CD1c-positive myeloid dendritic cell (primary cell): ENCODE results near the gene SIAE.

Experiments used
- DNase-seq: peaks from one replicate; pipeline ENCODE4 v3.0.0-alpha.2; 2016; ENCODE audit errors: extremely low spot score

The SIAE gene, protein sequence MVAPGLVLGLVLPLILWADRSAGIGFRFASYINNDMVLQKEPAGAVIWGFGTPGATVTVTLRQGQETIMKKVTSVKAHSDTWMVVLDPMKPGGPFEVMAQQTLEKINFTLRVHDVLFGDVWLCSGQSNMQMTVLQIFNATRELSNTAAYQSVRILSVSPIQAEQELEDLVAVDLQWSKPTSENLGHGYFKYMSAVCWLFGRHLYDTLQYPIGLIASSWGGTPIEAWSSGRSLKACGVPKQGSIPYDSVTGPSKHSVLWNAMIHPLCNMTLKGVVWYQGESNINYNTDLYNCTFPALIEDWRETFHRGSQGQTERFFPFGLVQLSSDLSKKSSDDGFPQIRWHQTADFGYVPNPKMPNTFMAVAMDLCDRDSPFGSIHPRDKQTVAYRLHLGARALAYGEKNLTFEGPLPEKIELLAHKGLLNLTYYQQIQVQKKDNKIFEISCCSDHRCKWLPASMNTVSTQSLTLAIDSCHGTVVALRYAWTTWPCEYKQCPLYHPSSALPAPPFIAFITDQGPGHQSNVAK

DNA sequence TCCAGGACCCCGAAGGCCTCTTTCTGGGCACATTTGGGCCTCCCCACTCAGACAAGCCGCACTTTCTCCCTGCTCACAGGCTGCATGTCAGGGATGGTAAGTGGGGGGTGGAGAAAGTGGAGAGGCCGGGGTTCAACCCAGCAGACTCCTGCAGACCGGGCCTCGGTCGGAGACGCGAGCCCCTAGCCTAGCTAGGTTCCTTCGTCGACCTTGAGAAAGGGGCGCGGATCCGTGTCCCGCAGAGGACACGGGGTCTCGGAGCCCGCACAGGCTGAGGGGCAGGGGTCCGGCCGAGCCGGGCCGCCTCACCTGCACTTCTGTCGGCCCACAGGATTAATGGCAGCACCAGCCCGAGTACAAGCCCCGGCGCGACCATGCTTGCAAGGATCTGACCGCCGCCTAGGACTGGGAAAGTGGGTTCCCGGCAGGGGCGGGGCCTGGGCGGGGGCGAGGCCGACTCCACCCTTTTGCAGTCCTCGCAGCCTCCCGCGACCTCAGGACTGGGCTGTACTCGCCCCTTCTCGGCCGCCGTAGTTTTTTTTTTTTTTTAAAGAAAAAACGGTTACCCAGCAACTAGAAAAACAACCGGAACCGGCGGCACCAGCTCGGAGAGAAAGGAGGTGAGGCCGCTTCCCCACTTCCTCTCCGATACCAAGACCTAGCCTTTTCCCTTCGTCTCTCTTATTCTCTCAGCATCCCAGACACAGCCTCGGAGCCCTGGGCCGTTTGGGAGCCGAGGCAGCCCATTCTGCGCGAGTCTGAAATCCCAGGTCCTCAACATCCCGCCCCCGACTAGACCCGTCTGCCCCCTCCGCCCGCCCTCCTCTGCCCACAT is at the start of gene SIAE, which contains the start of gene SPA17:
Gene SIAE, minus strand, starts transcription at position 407 of the 835 bp plus-strand sequence. Its CDS starts 31 bp downstream, at position 376.
Gene SPA17, plus strand, starts transcription at position 572 of the 835 bp plus-strand sequence. CDS start 1,361 bp downstream, outside the sequence.
- peak; percentile 91 for DNase-seq

DNA sequence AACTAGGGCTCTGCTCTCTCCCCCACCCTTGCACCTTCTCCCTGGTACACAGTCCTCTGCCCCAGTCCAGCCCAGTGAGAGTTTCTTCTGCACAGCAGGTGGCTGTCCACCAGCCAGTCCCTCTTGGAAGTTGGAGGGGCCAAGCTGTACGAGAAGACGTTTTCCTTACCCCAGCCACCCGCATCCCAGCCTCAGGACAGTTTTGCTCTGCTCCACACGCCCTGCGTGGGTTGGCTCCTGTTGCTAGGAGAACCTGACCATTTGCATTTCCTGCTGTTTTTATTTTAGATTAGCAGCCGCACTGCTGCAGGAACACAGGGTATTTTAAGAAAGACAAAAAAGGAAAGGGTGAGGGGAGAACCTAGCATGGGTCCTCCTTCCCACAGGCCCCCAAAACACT is 48.6 kb upstream of the SIAE start:
- DNase-seq: no peak

DNA sequence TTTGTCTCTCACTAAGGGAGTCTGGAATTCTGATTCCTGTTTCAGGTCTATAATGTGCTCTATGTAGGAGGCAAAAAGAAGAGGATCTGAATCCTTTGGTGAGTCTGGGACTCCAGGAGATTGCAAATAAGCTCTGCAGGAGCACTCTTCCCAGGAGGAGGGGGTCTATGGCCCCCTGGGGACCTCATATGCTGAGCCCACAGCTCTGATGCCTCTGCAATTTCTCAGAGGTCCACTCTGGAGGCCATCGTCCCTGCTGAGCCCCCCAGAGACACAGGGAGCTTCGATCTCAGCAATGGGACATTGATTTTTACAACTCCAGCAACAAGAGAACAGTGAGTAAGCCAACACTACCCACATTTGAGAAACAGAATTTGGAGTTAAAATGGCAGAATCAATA is 46.0 kb upstream of the SIAE start:
- DNase-seq: no peak

DNA sequence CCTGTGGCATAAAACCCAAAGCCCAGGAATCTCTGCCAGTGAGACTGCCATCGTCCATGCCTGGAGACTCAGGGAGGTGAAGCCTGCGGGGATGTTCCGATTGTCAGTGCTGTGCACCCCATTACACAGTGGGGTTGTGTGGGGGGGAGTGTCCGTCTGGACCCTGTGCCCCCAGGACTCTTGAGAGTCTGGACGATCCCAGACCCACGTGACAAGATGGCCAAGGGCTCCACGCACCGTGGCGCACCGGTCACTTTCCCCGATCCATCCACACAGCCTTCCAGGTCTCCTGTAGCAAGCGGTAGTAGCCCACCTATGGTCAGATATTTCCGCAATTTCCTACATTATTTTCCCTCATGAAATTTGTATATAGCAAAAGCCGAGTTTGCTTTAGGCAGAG is 45.3 kb upstream of the SIAE start:
- DNase-seq: no peak

DNA sequence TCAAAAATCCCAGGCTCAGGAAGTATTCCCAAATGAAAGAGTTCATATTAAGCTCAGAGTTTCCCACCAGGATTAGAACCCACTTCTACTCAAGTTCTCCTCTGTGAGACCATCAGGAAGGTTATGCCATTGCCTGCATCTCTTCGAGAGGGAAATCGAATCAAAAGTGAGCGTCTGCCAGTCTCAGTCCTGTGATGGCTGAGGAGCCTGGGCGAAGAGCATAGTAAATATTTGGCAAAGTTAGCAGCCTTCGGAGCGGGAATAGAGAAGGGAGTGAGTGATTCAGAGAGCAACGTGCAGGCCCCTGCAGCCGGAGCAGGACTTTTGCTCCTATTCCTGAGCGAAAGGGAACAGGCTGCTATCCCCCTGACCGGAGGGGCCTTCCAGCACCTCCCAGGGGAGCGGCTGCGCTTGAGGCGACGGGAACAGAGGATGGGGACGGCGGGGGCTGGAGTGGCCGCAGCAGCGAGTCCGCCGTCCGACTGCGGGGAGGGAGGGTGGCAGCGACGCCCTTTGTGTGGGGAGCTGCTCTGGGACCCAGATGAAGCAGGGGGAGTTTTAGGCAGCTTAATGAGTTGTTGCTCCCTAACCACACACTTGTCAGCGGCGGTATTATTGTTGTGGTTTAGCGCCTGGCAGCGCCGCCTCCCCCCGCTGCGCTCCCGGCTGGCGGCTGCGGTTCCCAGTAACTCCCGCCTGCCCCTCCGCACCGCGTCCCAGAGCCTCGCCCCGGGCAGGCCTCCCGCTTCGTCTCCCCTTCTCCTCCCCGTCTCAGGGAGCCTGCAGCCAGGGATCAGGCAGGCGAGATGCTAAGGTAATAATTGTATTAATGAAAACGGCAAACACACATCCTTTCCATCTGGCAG is 44.5 kb upstream of the SIAE start:
- no peak for DNase-seq

DNA sequence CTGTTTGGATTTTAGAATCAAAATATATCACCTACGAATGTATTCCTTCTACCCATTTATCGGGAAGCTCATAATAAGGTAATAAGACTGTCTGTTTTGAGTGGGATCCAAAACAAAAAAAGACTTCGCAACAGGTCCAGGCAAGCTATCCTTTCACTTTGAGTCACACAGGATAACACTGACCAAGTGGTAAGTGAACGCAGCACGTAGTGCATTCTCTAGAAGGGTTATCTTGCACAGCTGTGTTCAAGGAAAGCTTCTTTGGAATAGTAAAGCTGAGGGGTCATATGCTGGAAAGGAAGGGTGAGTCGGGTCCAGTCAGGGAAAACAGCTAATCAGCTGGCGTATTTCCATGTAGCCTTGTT is 43.9 kb upstream of the SIAE start:
- no peak for DNase-seq

DNA sequence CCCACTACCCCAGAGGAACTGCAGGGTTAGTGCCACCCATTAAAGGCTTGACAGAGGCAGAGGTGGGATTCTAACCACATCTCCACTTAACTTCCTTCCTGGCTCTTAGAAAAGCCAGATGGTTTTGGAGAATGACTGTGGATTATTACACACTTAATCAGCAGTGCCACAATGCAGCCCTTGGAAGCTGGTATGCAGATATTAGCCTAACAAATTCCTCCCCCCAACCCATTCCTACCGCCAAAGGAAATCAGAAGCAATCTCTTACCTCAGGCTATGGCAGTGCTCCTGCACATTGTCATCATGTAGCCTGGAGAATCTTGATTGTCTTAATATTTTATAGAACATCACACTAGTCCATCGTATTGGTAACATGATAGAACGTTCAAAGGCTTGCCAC is 43.1 kb upstream of the SIAE start:
- DNase-seq: no peak

DNA sequence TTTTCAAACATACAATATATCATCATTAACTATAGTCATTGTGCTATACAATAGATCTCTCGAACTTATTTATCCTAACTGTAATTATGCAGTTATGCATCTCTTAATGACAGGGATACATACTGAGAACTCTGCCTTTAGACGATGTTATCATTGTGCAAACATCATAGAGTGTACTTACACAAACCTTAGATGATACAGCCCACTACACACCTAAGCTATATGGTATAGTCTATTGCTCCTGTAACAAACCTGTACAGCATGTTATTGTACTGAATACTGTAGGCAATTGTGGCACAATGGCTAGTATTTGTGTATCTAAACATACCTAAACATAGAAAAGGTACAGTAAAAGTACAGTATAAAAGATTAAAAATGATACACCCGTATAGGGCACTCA is 38.9 kb upstream of the SIAE start:
- DNase-seq: no peak

DNA sequence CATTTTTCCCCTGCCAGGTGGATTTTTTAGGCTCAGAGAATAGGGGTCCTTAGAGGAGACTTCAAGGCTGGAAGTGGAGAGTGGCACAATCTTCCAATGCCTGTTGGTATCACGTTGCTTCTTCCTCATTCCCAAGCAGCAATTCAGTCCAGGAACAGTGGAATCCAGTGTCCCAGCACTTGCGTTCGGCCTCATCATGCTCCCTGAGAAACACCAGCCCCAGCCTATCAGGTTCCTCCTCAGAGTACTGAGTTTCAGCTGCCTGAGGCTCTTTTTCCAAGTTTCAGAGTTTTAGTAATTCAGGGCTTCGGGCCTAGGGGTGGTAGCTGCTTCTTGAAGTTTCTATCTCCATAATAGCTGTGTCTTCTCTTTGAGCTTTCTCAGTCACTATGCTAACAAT is 34.3 kb upstream of the SIAE start:
- no peak for DNase-seq

DNA sequence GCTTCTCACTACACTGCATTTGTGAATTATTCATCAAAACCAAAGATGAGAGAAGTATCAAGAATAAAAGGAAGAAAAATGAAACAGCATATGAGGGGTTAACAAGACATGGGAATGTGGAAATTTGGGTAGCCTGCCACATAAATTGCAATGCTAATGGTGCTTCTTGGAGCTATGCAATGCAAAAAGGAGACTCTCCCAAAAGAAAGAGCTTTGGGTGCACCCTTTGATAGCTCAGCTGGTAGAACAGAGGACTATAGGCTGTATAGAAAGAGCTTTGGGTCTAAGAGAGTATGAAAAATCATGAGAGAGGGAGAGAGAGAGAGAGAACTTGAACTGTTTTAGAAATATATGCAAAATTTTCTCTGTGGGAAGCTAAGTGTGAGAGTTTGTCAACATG is 26.5 kb upstream of the SIAE start:
- no peak for DNase-seq

DNA sequence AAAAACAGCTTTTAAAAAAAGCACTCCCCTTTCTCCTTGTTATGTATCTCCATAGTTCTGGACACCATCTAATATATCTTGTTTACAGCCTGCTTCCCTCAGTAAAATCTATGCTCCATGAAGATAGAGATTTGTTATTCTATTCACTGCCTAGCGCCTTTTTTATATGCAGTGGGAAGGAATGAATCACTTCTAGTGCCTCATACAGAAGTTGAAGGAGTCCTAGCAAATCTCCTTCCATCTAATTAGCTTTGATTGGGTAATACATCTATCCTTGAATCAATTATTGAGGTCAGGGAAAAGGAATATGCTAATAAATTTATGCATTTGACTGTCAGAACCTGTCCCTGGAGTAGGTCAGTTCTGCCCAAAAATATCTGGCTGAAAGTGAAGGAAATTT is 26.0 kb upstream of the SIAE start:
- DNase-seq: no peak

DNA sequence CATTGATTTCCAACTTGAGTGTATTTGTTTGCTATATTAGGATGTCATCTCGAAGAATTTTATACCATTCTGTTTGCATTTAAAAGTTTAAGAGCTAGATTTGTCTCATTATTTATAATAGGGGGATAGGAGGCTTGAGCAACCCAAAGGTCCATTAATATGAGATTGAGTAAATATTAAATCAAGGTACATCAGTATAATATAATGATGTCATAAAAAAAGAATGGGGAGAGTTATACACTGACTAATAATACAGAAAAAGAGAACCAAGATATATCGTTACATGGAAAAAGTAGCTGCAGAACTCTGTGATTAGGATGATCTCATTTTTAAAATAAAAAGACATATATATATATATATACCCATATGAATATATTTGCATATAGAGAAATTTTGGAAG is 19.6 kb upstream of the SIAE start:
- DNase-seq: no peak

DNA sequence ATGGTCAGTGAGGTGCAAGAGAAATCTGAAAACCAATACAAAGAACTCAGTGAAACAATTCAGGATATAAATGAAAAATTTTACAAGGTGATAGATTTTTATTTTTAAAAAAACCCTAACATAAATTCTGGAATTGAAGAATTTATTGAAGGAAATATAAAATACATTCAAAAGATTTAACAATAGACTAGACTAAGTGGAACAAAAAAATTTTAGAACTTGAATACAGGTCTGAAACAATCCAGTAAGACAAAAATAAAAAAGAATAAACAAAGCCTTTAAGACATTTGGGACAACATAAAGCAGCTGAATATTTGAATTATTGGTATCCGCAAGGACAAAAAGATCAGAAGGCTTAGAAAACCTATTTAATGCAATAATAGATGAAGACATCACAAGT is 8.9 kb upstream of the SIAE start:
- DNase-seq: no peak

DNA sequence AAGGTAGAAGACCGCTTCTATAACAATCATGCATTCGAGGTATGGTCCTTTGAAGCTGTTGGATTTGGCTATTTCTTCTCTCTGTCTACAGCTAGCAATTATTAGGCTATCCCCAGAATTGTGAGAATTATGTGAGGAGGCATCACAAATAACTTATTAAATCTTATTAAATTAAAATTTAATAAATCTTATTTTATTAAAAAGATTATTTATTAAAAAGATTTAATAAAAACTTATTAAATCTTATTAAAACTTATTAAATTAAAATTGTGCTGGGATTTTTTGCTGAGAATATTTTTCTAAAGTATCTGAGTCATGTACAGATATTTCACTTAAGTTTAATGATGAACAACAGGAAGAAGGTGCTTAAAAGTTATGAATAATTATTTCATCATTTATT is 7.9 kb upstream of the SIAE start:
- no peak for DNase-seq

DNA sequence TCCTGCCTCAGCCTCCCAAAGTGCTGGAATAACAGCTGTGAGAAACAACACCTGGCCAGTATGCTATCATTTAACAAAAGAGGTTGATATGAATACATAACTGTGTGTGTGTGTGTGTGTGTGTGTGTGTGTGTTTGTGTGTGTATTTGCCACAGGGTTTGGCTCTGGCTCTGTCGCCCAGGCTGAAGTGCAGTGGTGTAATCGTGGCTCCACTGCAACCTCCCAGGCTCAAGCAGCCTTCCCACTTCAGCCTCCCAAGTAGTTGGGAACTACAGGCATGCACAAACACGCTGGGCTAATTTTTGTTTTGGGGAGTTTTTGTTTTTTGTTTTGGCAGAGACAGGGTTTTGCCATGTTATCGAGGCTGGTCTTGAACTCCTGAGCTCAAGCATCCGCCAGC is 4.9 kb upstream of the SIAE start:
- DNase-seq: no peak

DNA sequence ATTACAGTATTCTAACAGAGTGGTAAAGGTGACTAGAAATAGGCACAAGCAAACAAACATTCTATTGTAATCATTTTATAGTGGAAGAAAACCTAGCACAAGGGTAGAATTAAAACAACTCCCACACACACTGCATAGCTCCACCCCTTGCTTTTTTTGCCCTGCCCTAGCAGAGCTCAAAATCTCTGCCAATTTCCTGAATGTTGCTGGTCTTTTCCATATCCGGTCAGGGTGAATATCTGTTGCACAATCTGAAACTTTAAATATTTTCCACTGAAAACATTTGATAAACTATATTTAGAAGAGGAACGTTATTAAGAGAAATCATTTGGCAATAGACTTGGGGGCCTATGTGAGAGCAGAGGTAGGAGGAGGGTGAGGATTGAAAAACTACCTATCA is 2.8 kb upstream of the SIAE start:
- no peak for DNase-seq

DNA sequence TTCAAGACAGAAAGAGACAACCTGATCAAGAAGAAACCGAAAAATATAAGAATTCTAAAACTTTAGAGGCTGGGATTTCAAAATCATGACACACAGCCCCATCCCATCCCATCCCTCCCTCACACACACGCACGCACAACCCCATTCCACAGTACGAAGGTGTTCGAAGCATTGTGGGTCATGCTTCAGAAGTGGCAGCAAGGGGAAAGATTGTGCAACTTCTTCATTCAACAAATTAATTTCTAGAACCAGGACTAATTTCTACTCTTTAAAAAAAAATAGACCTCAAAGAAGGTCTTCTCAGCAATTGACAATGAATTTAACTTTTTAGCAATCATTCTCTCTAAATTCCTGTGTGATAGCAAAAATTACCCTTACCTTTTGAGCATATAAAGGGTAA is 1.0 kb upstream of the SIAE start:
- DNase-seq: no peak

DNA sequence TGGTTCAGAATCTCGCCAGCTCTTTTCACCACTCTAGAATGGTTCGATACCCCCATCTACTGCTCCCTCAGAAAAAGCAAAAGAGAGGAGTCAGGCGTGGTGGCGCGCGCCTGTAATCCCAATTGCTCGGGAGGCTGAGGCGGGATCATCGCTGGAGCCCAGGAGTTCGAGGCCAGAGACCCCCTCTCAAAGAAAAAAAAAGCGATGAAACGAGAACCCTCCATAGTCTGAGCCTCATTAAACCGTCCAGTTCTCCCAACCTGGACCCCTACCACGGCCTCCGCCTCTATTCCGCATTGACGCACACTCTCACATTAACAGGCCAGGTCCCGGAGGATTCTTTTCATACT is 604 bp upstream of the SIAE start:
- DNase-seq: no peak

DNA sequence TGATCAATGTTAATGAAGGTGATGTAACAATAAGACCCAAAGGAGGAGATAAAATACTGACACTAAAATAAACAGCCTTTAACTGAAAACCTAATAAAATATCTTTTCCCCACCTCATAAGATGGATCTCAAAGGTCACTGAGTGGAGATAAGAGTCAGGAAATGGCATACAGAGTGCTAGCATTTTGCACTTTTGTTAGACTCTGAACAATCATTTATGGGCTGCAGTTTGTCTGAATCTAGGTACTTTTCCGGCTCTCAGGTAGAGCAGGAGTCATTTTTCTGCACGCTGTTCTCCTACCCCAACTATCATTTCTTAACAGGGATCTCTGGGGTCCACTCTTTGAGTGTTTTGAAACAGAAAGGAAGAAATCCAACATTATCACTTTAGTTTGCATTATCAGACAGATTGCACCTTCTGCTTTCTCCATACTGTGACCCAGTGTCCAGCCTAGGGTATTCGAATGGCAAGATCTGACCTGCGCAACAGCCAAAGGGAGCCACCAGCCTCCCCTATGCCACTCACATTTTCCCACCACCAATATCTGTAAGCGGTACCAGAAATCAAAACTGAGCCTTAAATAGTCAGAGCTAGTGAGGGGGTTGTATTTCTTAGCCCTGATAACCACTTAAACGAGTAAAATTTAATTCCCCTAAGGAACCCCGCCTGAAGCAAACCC is 863 bp downstream of the SIAE start:
- DNase-seq: no peak

DNA sequence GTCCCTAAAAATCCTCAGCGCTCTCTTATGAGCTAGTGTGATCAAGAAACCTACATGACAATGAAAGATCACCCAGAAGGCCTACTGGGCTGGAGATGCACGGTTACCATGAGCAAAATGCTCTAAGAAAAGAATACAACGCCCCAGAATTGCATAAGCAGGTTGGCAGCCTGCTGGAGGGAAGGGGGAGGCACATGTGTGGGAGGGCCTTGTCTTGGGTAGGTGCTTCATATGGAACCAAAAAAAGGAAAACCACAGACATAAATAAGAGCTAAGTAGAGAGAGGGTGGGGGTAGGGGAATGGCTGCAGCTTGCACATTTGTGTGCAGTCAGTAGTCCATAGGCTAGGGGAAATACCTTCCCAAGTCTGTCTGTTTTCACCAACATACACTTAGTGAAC is 2.8 kb downstream of the SIAE start:
- DNase-seq: peak; percentile 49

DNA sequence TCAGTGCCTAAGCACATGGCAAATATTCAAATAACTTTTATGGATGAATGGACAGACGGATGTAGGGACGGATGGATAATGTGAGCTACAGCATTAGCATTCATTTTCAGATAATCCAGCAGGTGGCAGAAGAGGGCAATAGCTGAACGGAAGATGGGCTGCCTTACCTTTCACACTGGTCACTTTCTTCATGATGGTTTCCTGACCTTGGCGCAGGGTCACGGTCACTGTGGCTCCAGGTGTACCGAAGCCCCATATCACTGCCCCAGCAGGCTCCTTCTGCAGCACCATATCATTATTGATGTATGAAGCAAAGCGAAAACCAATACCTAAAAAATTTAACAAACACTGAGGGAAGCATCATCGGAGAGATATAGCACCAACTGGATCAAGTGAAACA is 4.3 kb downstream of the SIAE start:
- DNase-seq: peak; percentile 59
